ENCODE data around the gene SDF2L1. TPM values are rescaled to one million over a fixed set of nuclear protein-coding genes. Genes with fewer than 3 reads are reported as not detected.

SDF2L1 gene
- total RNA-seq, 4 donors from 2014 or later: 8.2 to 21.4 (median 19.6) TPM

GRCh38 chr22:21652547-21653545 lies 10.7 kb downstream of the SDF2L1 start:
- 31 to 32% methylated on average over 23 to 35 of the region's 40 CpGs for WGBS, 2 donors
- TF ChIP-seq CTCF (IDR thresholded peaks at IDR 0.05) (no peak), POLR2A (IDR thresholded peaks at IDR 0.05) (no peak)
- H3K4me3 ChIP-seq (ENCODE audit: low read depth, poor library complexity, severe bottlenecking): peak overlapping the region; percentile 34
- intact Hi-C loops (cut with DNase I; ENCODE audit: low total_unique reads): loop anchor here (1.0 kb wide), 1 partner anchor 27 kb away; no protein-coding TSS in a partner anchor
- DNase-seq (ENCODE audit: low spot score in 2 of 2): no peak

GRCh38 chr22:21657020-21657359 lies 14.9 kb downstream of the SDF2L1 start:
- intact Hi-C loops (cut with DNase I; ENCODE audit: low total_unique reads): no loop called here
- no peak for TF ChIP-seq CTCF (IDR thresholded peaks at IDR 0.05)
- no peak for TF ChIP-seq POLR2A (IDR thresholded peaks at IDR 0.05)
- H3K4me3 ChIP-seq (ENCODE audit: low read depth, poor library complexity, severe bottlenecking): no peak overlapping the region
- no peak for DNase-seq (ENCODE audit: low spot score in 2 of 2)
- WGBS, 2 donors: 37 to 44% methylated on average over 17 of the region's 17 CpGs

- H3K4me3 ChIP-seq (ENCODE audit: low read depth, poor library complexity, severe bottlenecking): peak overlapping the region; percentile 24
- TF ChIP-seq CTCF (IDR thresholded peaks at IDR 0.05) (no peak), POLR2A (IDR thresholded peaks at IDR 0.05) (no peak)
- WGBS, 2 donors: 1 to 2% methylated on average over 13 to 52 of the region's 79 CpGs
- DNase-seq (ENCODE audit: low spot score in 2 of 2): peak; percentile 36 to 92
- intact Hi-C loops (cut with DNase I; ENCODE audit: low total_unique reads): no loop called here
These were observed 15.4 kb downstream of the SDF2L1 start for GRCh38 chr22:21657360-21658032.

GRCh38 chr22:21659864-21660525 lies 17.9 kb downstream of the SDF2L1 start:
- TF ChIP-seq CTCF (IDR thresholded peaks at IDR 0.05) (no peak), POLR2A (IDR thresholded peaks at IDR 0.05) (no peak)
- no peak overlapping the region for H3K4me3 ChIP-seq (ENCODE audit: low read depth, poor library complexity, severe bottlenecking)
- WGBS, 2 donors: 81 to 85% methylated on average over 7 of the region's 7 CpGs
- intact Hi-C loops (cut with DNase I; ENCODE audit: low total_unique reads): no loop called here
- DNase-seq (ENCODE audit: low spot score in 2 of 2): no peak

GRCh38 chr22:21660904-21661303 lies 18.8 kb downstream of the SDF2L1 start:
- 85 to 91% methylated on average over 7 of the region's 7 CpGs for WGBS, 2 donors
- intact Hi-C loops (cut with DNase I; ENCODE audit: low total_unique reads): no loop called here
- TF ChIP-seq POLR2A (IDR thresholded peaks at IDR 0.05) (no peak), CTCF (IDR thresholded peaks at IDR 0.05) (no peak)
- H3K4me3 ChIP-seq (ENCODE audit: low read depth, poor library complexity, severe bottlenecking): no peak overlapping the region
- no peak for DNase-seq (ENCODE audit: low spot score in 2 of 2)
